ENCODE results near the gene TRIM71. TPM values are rescaled to one million over a fixed set of nuclear protein-coding genes. Genes with fewer than 3 reads are reported as not detected.

Gene TRIM71
- total and polyA plus RNA-seq, 2 experiments from 2014 or later: 1.9 to 14.5 TPM

- H3K4me2 ChIP-seq: no peak overlapping the region
- no peak overlapping the region for H2AFZ ChIP-seq
- no peak for DNase-seq (ENCODE audit: low spot score)
- peaks cover 3% of the 10 kb centered on the region for H4K20me1 ChIP-seq (ENCODE audit: insufficient read depth, poor library complexity, severe bottlenecking)
- peak overlapping the region; percentile 36 for H3K27ac ChIP-seq
- H3K36me3 ChIP-seq (replicated peaks; ENCODE audit: insufficient read depth, low read depth): no peaks in the 10 kb centered on the region
- 68% methylated on average over 6 of the region's 6 CpGs for WGBS (ENCODE audit: low lambda C conversion rate, missing lambda C conversion rate)
- TF ChIP-seq EZH2phosphoT487 (IDR thresholded peaks at IDR 0.05; ENCODE audit: low read depth, severe bottlenecking, unreplicated experiment) (no peak), EZH2 (IDR thresholded peaks at IDR 0.05; ENCODE audit: borderline replicate concordance) (no peak)
- TF ChIP-seq, protein P1, sequence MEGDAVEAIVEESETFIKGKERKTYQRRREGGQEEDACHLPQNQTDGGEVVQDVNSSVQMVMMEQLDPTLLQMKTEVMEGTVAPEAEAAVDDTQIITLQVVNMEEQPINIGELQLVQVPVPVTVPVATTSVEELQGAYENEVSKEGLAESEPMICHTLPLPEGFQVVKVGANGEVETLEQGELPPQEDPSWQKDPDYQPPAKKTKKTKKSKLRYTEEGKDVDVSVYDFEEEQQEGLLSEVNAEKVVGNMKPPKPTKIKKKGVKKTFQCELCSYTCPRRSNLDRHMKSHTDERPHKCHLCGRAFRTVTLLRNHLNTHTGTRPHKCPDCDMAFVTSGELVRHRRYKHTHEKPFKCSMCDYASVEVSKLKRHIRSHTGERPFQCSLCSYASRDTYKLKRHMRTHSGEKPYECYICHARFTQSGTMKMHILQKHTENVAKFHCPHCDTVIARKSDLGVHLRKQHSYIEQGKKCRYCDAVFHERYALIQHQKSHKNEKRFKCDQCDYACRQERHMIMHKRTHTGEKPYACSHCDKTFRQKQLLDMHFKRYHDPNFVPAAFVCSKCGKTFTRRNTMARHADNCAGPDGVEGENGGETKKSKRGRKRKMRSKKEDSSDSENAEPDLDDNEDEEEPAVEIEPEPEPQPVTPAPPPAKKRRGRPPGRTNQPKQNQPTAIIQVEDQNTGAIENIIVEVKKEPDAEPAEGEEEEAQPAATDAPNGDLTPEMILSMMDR (IDR thresholded peaks at IDR 0.05; ENCODE audit: poor library complexity): no peak
- H3K4me1 ChIP-seq (ENCODE audit: insufficient read depth): peaks cover 12% of the 10 kb centered on the region
- H3K9me2 ChIP-seq (replicated peaks; ENCODE audit: insufficient read depth): no peaks in the 10 kb centered on the region
- H3K27me3 ChIP-seq: no peaks in the 10 kb centered on the region
- peaks cover 96% of the 10 kb centered on the region for H3K79me2 ChIP-seq
- H3K4me3 ChIP-seq: no peak overlapping the region
- H3K9me3 ChIP-seq (ENCODE audit: low read depth): no peaks in the 10 kb centered on the region
Observed at GRCh38 chr3:32856901-32857507, 39.2 kb downstream of the TRIM71 start.

DNA sequence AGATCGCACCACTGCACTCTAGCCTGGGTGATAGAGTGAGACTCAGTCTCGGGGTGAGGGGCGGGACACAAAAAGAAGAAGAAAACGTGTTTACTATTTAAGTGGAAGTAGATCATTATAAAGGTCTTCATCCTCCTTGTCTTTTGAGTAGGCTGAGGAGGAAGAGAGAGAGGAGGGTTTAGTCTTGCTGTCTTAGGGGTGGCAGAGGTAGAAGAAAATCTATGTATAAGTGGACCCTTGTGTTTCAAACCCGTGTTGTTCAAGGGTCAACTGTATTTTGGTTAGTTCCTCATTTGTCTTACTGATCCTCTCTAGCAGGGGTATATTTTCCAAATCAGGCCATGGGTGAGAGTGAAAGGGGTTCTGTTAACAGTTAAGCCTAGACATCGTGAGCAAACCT lies 40.1 kb downstream of the TRIM71 start:
- H3K9me2 ChIP-seq (replicated peaks; ENCODE audit: insufficient read depth): no peaks in the 10 kb centered on the region
- H3K27me3 ChIP-seq: no peaks in the 10 kb centered on the region
- H3K9me3 ChIP-seq (ENCODE audit: low read depth): no peaks in the 10 kb centered on the region
- no peaks in the 10 kb centered on the region for H3K36me3 ChIP-seq (replicated peaks; ENCODE audit: insufficient read depth, low read depth)
- no peak overlapping the region for H3K4me2 ChIP-seq
- no peak for DNase-seq (ENCODE audit: low spot score)
- H4K20me1 ChIP-seq (ENCODE audit: insufficient read depth, poor library complexity, severe bottlenecking): peaks cover 8% of the 10 kb centered on the region
- H3K4me1 ChIP-seq (ENCODE audit: insufficient read depth): peaks cover 12% of the 10 kb centered on the region
- peaks cover 96% of the 10 kb centered on the region for H3K79me2 ChIP-seq
- no peak overlapping the region for H2AFZ ChIP-seq
- 89% methylated on average over 6 of the region's 6 CpGs for WGBS (ENCODE audit: low lambda C conversion rate, missing lambda C conversion rate)
- H3K27ac ChIP-seq: peak overlapping the region; percentile 6
- H3K4me3 ChIP-seq: no peak overlapping the region
- TF ChIP-seq EZH2 (IDR thresholded peaks at IDR 0.05; ENCODE audit: borderline replicate concordance) (no peak), EZH2phosphoT487 (IDR thresholded peaks at IDR 0.05; ENCODE audit: low read depth, severe bottlenecking, unreplicated experiment) (no peak)
- TF ChIP-seq, protein P1 (IDR thresholded peaks at IDR 0.05; ENCODE audit: poor library complexity): no peak

DNA sequence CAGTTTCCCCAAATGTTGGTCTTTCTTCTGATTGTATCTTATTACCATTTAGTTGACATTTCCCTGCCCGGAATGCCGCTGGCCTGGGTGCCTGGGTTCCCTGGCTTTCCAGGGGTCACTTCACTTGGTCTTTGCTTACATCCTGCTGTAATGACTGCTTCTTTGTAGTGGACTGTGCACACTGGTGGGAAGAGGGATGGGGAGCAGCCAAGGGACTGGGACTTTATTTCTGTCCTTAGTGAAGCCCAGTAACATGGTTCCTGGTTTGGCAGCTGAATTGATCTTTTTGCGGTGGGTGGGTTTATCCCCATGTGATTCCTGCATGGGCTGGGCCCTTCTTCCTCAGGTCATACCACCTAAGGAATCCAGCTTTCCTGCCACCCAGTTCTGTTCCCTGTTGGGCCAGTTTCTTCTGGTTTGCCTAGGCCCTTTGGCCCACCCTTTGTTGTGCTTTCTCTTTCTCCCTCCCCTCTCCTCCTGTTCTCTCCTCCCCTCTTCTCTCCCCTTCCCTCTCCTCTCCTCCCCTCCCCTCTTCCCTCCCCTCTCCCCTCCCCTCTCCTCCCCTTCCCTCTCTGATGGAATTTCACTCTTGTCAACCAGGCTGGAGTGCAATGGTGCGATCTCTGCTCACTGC lies 41.9 kb downstream of the TRIM71 start:
- H3K27ac ChIP-seq: no peak overlapping the region
- H3K9me3 ChIP-seq (ENCODE audit: low read depth): no peaks in the 10 kb centered on the region
- peaks cover 8% of the 10 kb centered on the region for H4K20me1 ChIP-seq (ENCODE audit: insufficient read depth, poor library complexity, severe bottlenecking)
- H3K9me2 ChIP-seq (replicated peaks; ENCODE audit: insufficient read depth): no peaks in the 10 kb centered on the region
- no peak overlapping the region for H3K4me3 ChIP-seq
- peaks cover 15% of the 10 kb centered on the region for H3K4me1 ChIP-seq (ENCODE audit: insufficient read depth)
- 95% methylated on average over 4 of the region's 4 CpGs for WGBS (ENCODE audit: low lambda C conversion rate, missing lambda C conversion rate)
- no peak for DNase-seq (ENCODE audit: low spot score)
- no peaks in the 10 kb centered on the region for H3K27me3 ChIP-seq
- H2AFZ ChIP-seq: no peak overlapping the region
- TF ChIP-seq EZH2phosphoT487 (IDR thresholded peaks at IDR 0.05; ENCODE audit: low read depth, severe bottlenecking, unreplicated experiment) (no peak), EZH2 (IDR thresholded peaks at IDR 0.05; ENCODE audit: borderline replicate concordance) (no peak)
- TF ChIP-seq, protein P1 (IDR thresholded peaks at IDR 0.05; ENCODE audit: poor library complexity): no peak
- H3K36me3 ChIP-seq (replicated peaks; ENCODE audit: insufficient read depth, low read depth): no peaks in the 10 kb centered on the region
- H3K79me2 ChIP-seq: peaks cover 96% of the 10 kb centered on the region
- H3K4me2 ChIP-seq: no peak overlapping the region
